DOHH2 (cell line): Measurements from ENCODE around the gene PAX4.

Experiments
- H3F3A ChIP-seq: fragments of 200-600 bp; sonication (generic), shearing (Covaris generic); 2 replicates; pipeline ENCODE4 v1.6.0; 2016; ENCODE audit warnings: antibody characterized with exemption, mild to moderate bottlenecking; ENCODE audit not compliant: control insufficient read depth, insufficient read depth
- H3K27ac ChIP-seq: fragments of 200-600 bp; sonication (generic); 2 replicates; pipeline ENCODE4 v1.5.1; 2014; ENCODE audit warnings: low read depth, mild to moderate bottlenecking, low read length, moderate library complexity
- H3K27me3 ChIP-seq: fragments of 200-600 bp; sonication (generic); 2 replicates; pipeline ENCODE4 v1.6.1; 2014; ENCODE audit warnings: mild to moderate bottlenecking, low read length, mixed read lengths; ENCODE audit not compliant: control insufficient read depth
- H3K36me3 ChIP-seq: fragments of 200-600 bp; sonication (generic); 2 replicates; pipeline ENCODE4 v1.6.1; 2014; ENCODE audit warnings: mild to moderate bottlenecking, low read length, moderate library complexity, mixed read lengths; ENCODE audit not compliant: control insufficient read depth
- H3K4me1 ChIP-seq: fragments of 200-600 bp; sonication (generic); 2 replicates; pipeline ENCODE4 v1.6.1; 2014; ENCODE audit warnings: mild to moderate bottlenecking, low read length, mixed read lengths; ENCODE audit not compliant: control insufficient read depth
- H3K4me2 ChIP-seq: fragments of 200-600 bp; sonication (generic); 2 replicates; pipeline ENCODE4 v1.6.0; 2014; ENCODE audit warnings: mild to moderate bottlenecking, low read length, moderate library complexity
- H3K4me3 ChIP-seq: fragments of 200-600 bp; sonication (generic); 2 replicates; pipeline ENCODE4 v1.5.1; 2014; ENCODE audit warnings: mild to moderate bottlenecking, low read length, mixed read lengths
- H3K79me2 ChIP-seq: fragments of 200-600 bp; sonication (generic); 2 replicates; pipeline ENCODE4 v1.6.1; 2014; ENCODE audit warnings: mild to moderate bottlenecking, low read length, mixed read lengths; ENCODE audit not compliant: control insufficient read depth
- H3K9me2 ChIP-seq: fragments of 200-600 bp; sonication (generic); replicated peaks from 2 replicates; pipeline ENCODE4 v1.6.1; 2014; ENCODE audit warnings: mild to moderate bottlenecking, low read length, mixed read lengths; ENCODE audit not compliant: control insufficient read depth
- H3K9me3 ChIP-seq: fragments of 200-600 bp; sonication (generic); 2 replicates; pipeline ENCODE4 v1.6.1; 2014; ENCODE audit warnings: antibody characterized with exemption, low read length, mixed read lengths; ENCODE audit not compliant: control insufficient read depth, insufficient read depth
- H4K20me1 ChIP-seq: fragments of 200-600 bp; sonication (generic); 2 replicates; pipeline ENCODE4 v1.6.0; 2014; ENCODE audit warnings: low read depth, mild to moderate bottlenecking, antibody characterized with exemption, low read length, moderate library complexity; ENCODE audit not compliant: control insufficient read depth, insufficient read depth
- EZH2phosphoT487 ChIP-seq: fragments of 200-600 bp; sonication (generic); IDR thresholded peaks from 2 replicates; pipeline ENCODE4 v1.6.1; 2017; ENCODE audit warnings: borderline replicate concordance, mild to moderate bottlenecking, antibody characterized with exemption, low read length, moderate library complexity, mixed read lengths
- TF ChIP-seq, protein P1 (sequence below): fragments of 200-600 bp; sonication (generic); IDR thresholded peaks from one replicate; pipeline ENCODE4 v1.5.1; 2014; ENCODE audit warnings: antibody characterized with exemption, mild to moderate bottlenecking, low read depth, low read length; ENCODE audit not compliant: poor library complexity, severe bottlenecking

Gene PAX4

DNA sequence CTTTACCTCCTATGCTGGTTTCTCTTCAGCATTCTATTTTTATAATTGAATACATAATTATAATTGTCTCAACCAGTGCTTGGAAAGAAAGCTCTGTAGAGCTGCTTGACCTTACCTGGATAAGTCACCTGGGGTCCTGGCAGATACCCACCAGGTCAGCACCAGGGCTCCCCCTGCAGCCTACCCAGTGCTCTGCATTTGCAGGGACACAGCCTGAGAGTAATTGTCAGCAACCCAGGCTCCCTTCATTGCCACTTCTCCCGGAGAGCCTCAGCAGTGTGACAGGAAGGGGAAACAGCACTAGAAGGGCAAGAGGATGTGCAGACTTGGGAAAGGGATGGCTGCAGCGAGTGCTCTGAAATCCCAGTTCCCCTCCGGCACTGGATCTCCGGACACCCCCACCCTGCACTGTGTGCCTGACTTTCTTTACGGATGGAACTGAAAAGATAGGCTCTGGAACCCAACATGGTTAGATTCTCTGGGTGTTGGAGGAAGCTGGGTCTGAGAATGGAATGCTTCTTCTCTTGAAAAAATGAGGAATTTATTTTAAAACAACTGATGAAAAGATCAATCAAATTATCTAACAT is 11.4 kb upstream of the PAX4 start:
- no peaks in the 10 kb centered on the region for H3K79me2 ChIP-seq
- peak overlapping the region; percentile 24; the same call in 1 of the 2 replicates for H3K4me2 ChIP-seq
- no peaks in the 10 kb centered on the region for H3F3A ChIP-seq
- H3K4me1 ChIP-seq = peaks cover 3% of the 10 kb centered on the region; the same call in 1 of the 2 replicates
- TF ChIP-seq, protein P1, sequence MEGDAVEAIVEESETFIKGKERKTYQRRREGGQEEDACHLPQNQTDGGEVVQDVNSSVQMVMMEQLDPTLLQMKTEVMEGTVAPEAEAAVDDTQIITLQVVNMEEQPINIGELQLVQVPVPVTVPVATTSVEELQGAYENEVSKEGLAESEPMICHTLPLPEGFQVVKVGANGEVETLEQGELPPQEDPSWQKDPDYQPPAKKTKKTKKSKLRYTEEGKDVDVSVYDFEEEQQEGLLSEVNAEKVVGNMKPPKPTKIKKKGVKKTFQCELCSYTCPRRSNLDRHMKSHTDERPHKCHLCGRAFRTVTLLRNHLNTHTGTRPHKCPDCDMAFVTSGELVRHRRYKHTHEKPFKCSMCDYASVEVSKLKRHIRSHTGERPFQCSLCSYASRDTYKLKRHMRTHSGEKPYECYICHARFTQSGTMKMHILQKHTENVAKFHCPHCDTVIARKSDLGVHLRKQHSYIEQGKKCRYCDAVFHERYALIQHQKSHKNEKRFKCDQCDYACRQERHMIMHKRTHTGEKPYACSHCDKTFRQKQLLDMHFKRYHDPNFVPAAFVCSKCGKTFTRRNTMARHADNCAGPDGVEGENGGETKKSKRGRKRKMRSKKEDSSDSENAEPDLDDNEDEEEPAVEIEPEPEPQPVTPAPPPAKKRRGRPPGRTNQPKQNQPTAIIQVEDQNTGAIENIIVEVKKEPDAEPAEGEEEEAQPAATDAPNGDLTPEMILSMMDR = peak; percentile 83
- no peak for TF ChIP-seq EZH2phosphoT487
- no peaks in the 10 kb centered on the region for H3K9me2 ChIP-seq
- H3K27me3 ChIP-seq = peaks cover 15% of the 10 kb centered on the region
- H3K36me3 ChIP-seq = no peaks in the 10 kb centered on the region
- H3K4me3 ChIP-seq = no peak overlapping the region
- no peak overlapping the region for H3K27ac ChIP-seq
- no peaks in the 10 kb centered on the region for H4K20me1 ChIP-seq
- no peaks in the 10 kb centered on the region; the same call in 1 of the 2 replicates for H3K9me3 ChIP-seq

DNA sequence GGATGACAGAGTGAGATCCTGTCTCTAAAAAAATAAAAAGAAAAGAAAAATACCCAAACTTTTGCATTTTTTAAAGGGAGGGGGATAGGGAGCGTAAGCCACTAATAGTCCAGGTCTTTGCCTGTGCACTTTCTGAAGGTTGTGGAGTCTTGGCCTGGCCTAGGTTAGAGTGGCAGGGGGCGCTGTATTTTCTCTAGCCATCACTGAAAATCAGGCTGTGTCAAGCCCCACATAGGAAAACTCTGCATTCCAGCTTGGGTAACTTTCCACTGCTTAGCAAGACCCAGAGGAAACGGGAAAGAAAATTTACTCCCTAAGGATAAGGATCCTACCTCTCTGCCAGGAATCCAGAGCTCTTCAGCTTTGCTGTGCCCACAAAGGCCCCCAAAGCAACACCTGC is 10.5 kb upstream of the PAX4 start:
- no peak overlapping the region for H3K4me3 ChIP-seq
- no peaks in the 10 kb centered on the region for H3K9me2 ChIP-seq
- H3K36me3 ChIP-seq = no peaks in the 10 kb centered on the region
- TF ChIP-seq, protein P1 = peak; percentile 35
- TF ChIP-seq EZH2phosphoT487 = no peak
- no peaks in the 10 kb centered on the region for H4K20me1 ChIP-seq
- no peaks in the 10 kb centered on the region for H3F3A ChIP-seq
- no peaks in the 10 kb centered on the region for H3K79me2 ChIP-seq
- H3K9me3 ChIP-seq = no peaks in the 10 kb centered on the region
- H3K27ac ChIP-seq = no peak overlapping the region
- H3K4me2 ChIP-seq = no peak overlapping the region
- peaks cover 3% of the 10 kb centered on the region; the same call in 1 of the 2 replicates for H3K4me1 ChIP-seq
- peaks cover 9% of the 10 kb centered on the region for H3K27me3 ChIP-seq

DNA sequence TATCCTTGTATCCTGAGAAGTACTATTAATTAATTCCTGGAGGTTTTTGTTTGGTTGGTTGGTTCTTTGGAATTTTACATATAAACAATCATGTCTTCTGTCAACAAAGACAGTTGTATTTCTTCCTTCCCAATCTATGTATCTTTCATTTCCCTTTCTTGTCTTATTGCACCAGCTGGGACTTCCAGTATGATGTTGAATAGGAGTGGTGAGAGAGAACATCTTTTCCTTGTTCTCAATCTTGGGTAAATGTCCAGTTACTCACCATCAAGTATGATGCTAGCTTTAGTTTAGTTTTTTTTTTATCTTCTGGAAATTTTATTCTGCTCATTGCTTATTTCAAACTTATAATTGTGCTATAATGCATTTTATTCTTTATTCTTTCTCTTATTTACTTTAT is 7.4 kb upstream of the PAX4 start:
- peaks cover 3% of the 10 kb centered on the region; the same call in 1 of the 2 replicates for H3K4me1 ChIP-seq

More for the DNA sequence above, 7.4 kb upstream of the PAX4 start:
- H3K9me2 ChIP-seq = no peaks in the 10 kb centered on the region
- H3K4me3 ChIP-seq = no peak overlapping the region
- peaks cover 26% of the 10 kb centered on the region for H3K27me3 ChIP-seq
- no peaks in the 10 kb centered on the region for H4K20me1 ChIP-seq
- H3K36me3 ChIP-seq = no peaks in the 10 kb centered on the region
- H3K9me3 ChIP-seq = no peaks in the 10 kb centered on the region
- H3K79me2 ChIP-seq = no peaks in the 10 kb centered on the region
- H3K4me2 ChIP-seq = no peak overlapping the region
- H3K27ac ChIP-seq = no peak overlapping the region
- H3F3A ChIP-seq = no peaks in the 10 kb centered on the region
- TF ChIP-seq, protein P1 = no peak
- TF ChIP-seq EZH2phosphoT487 = no peak
